ENCODE measurements around the gene TRIM8.

- TF ChIP-seq, protein P1, sequence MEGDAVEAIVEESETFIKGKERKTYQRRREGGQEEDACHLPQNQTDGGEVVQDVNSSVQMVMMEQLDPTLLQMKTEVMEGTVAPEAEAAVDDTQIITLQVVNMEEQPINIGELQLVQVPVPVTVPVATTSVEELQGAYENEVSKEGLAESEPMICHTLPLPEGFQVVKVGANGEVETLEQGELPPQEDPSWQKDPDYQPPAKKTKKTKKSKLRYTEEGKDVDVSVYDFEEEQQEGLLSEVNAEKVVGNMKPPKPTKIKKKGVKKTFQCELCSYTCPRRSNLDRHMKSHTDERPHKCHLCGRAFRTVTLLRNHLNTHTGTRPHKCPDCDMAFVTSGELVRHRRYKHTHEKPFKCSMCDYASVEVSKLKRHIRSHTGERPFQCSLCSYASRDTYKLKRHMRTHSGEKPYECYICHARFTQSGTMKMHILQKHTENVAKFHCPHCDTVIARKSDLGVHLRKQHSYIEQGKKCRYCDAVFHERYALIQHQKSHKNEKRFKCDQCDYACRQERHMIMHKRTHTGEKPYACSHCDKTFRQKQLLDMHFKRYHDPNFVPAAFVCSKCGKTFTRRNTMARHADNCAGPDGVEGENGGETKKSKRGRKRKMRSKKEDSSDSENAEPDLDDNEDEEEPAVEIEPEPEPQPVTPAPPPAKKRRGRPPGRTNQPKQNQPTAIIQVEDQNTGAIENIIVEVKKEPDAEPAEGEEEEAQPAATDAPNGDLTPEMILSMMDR (IDR thresholded peaks at IDR 0.05; ENCODE audit: borderline replicate concordance, extremely low read depth, low read length, poor library complexity, severe bottlenecking), result no peak
- no peak for TF ChIP-seq EZH2 (IDR thresholded peaks at IDR 0.05; ENCODE audit: borderline replicate concordance, low read depth, low read length, severe bottlenecking)
These were observed 9.6 kb upstream of the TRIM8 start for GRCh38 chr10:102634686-102635085.

All from DND-41 (cell line).